GM19238 (cell line): ENCODE data around the gene PAPPA.

Experiments
- DNase-seq: peaks from one replicate; pipeline ENCODE4 v3.0.0; 2011; ENCODE audit warnings: low spot score; ENCODE audit not compliant: insufficient read length

PAPPA gene

GRCh38 chr9:116344416-116344815, 190.8 kb downstream of the PAPPA start:
- no peak for DNase-seq

DNA sequence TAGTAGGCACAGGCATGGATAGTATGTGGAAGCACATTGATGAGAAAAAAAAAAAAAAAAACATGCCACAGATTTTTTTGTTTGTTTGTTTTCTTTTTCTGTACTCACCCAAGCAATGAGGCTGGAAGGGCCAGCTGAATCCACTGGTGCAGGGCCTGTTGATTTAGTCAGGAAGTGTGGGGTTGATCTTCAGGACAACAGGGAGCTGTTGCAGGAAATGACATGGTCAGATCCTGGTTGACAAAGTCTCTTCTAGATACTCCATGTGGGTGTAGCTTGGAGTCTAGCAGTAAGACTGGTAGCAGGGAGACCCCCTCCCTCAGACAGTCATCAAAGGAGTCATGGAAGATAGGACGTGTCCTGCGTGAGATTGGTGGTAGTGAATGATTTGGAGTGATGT, 191.8 kb downstream of the PAPPA start:
- no peak for DNase-seq

DNA sequence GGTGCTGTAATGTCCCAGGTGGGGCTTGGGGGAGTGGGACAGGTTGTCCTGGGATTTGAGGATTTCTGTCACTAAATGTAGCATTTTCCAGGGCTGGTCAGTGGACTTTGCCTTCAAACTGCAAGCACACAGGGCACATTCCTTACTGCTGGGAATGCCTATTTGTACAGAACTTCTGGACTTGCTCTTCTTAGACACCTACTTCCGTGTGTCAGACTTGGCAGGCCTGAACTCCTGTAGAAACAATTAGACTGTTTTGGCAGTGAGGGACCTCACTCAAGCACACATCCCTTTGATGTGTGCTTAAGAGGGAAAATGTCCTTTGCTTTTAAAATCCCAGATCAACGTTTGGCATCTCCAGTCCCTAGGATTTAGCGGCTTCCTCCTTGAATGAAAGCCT, 192.2 kb downstream of the PAPPA start:
- DNase-seq: no peak

DNA sequence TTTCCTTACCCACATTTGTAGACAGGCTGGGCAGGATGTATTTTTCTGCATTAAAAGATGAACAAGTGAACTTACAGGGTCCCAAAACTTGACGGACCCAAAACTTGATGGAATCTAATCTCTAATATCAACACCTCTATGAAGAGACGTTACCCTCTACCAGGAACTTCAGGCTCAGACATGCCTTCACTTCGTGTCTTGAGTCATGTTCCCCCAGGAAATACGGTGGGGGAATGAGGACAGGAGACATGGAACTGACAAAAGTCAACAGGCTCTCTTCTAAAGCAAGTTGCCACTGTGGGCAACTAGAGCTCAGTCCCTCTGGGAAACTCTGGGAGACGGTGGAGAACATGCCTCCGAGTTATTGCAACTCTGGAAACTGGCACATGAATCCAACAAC, 196.1 kb downstream of the PAPPA start:
- DNase-seq: no peak

DNA sequence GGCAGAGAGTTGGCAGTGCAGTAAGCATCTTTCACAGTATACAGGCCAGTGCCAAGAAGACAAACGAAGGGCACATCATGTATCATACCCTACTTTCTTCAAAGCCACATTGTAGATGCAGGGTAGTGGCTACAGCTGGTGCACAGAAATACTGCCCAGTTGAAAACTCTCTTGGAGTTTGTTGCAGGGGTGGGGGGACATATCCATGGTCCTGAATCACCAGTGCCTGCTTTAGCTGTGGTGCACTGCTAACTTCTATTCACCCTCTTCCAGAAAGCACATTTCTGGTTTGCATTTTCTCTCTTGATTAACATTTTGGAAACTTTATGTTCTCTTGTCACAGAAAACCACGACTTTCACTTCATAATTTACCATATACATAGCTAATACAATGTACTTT, 196.6 kb downstream of the PAPPA start:
- DNase-seq: no peak

DNA sequence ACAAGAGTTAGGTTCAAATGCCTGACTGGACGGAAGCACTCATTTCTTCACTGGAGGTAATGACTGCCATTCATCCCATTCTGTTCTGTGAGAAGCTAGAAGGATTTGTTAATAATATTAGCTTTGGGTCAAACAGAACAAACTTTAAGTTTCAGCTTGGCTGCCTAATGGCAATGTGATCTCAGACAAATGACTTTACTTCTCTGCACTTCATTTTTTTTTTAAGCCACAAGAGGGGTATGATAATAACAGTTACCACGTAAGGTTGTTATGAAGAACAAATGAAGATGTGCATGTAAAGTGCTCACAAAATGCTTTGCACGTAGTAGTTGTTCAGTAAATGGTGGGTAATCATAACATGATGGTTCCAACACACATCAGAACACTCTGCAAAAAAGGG, 199.4 kb downstream of the PAPPA start:
- DNase-seq: no peak

DNA sequence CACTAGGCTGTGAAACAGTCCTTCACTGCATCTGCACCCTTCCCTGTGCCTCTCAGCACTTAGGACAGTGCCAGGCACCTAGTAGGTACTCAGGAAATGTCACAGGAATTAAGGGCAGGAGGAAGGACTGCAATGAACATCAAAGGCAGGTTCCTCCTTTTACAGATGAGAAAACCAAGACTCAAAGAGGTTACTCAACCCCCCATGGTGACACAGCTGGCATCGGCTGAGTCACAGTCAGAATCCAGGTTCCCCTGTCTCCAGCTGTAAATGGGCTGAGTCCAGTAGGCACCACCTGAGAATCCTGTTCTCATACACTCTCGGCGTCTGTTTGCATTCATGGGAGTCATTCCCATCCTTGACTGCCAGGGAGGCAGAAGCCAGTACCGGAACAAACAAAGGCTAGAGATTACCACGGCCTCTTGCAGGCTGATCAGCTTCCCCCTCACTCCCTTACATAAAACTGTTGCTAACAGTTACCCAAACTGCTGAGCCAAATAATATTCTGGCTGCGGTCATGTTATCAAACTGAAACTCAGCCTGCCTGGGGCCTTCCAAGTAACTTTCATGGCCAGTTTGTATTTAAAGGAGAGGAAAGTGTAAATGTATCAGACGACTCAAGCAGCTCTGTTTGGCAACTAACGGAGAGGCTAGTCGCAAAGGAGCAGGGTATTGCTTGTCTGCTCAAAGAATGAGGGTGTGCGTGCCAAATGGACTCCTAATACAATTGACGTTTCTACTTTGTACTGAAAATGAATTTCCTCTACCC, 201.7 kb downstream of the PAPPA start:
- DNase-seq: no peak

GRCh38 chr9:116358251-116358650, 204.7 kb downstream of the PAPPA start:
- no peak for DNase-seq

- no peak for DNase-seq
Observed at GRCh38 chr9:116360016-116360415, 206.4 kb downstream of the PAPPA start.

DNA sequence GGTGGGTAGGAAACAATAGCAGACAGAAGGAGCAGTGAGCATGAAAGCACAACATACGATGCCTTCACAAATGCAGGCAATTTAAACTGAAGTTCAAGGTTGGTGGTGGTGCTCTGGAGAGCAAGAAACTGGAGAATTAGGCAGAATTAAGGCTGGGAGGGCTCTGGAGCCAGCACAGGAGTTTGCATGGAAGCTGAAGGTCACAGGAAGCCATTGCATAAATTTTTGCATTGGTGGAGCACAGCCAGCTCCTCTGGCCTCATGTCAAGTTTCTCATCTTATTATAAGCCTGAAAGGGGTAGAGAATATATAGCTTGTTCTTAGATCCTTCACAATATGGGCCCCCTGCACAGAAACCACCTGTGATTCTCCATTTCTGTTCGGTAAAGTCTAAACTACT, 207.4 kb downstream of the PAPPA start:
- no peak for DNase-seq

GRCh38 chr9:116361547-116361946, 208.0 kb downstream of the PAPPA start:
- DNase-seq: no peak

GRCh38 chr9:116362493-116362892, 208.9 kb downstream of the PAPPA start:
- no peak for DNase-seq

DNA sequence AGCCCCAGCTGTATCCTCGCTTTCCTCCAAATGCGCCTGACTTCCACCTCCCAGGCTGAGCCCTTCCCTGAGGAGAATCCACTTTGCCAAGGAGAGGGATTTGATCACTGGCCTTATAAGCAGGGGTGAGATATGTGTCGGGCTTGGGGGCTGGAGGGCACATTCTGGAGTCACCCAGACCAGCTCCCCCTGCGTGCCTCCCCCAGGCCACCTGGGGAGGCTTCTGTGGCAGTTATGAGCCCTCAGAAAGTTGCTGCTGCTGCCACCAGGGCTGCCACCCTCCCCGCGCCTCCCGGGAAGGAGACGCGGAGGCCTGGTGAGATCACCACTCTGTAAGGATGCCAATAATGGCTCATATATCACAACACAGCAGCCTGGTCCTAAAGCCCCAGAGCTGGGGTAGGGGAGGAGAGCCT, 211.5 kb downstream of the PAPPA start:
- DNase-seq: no peak

GRCh38 chr9:116366241-116366640, 212.7 kb downstream of the PAPPA start:
- no peak for DNase-seq

- no peak for DNase-seq
Observed at GRCh38 chr9:116368680-116369079, 215.1 kb downstream of the PAPPA start.

DNA sequence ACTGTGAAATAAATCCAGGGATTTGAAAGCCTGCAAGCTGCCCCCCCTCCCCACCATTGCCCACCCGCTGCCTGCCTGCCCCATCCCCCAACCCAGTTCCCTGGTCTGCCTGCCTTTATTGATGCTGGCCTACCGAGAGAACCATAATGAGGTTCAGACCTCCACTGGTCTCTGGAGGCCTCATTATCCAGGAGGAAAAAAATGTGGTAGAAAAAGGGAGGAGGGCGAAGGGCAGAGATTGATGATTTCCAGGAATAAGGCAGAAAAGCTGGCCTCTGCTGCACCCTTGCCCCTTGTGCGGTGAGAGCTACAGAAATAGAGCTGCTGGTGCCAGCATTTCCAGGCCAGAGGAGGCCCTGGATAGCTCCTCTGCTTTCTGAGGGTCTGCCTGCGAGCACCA, 216.1 kb downstream of the PAPPA start:
- no peak for DNase-seq

- DNase-seq: no peak
Observed at GRCh38 chr9:116370556-116370955, 217.0 kb downstream of the PAPPA start.

- no peak for DNase-seq
Observed at GRCh38 chr9:116372081-116372673, 218.6 kb downstream of the PAPPA start.

DNA sequence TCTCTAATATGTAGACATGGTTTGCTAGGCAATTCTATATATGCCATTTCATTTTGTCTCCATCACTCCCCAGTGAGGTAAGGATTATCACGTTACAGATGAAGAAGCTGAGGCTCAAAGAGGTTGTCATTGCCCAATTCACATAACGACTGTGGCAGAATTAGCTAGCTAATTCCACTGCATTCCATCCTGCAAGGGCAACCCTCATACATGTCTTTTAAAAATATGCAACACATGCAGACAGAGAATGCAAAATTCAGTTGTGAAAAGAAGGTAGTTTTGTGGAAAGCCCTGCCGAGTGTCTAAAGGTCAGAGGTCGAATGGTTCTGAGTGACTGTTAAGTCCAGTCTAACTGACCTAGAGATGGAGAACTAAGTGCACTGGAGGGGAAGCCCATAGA, 219.2 kb downstream of the PAPPA start:
- no peak for DNase-seq

DNA sequence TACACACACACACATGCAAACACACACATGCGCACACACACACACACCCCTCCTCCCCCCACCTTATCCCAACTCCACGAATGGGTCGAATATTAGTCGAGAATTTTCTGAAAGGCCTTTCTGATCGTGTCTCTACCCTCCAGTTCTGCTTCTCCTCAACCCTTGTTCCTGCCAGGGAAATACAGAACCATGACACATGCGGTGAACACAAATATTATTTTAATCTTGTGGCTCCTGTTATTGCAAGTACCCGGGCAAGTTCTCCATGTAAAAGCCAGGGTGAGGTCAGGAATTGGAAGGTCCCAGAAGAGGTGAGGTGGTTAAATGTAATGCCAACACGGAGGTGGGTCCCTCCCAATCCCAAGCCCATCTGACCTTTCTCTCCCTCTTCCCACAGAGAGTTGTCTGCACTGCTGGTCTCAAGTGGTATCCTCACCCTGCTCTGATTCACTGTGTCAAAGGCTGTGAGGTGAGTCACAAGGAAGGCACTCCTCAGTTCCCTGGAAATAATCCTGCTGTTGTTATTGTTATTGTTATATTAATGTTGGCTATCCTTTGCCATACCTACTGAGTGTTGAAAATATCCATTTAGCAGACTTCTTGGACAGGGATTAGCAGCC, 223.7 kb downstream of the PAPPA start:
- no peak for DNase-seq

DNA sequence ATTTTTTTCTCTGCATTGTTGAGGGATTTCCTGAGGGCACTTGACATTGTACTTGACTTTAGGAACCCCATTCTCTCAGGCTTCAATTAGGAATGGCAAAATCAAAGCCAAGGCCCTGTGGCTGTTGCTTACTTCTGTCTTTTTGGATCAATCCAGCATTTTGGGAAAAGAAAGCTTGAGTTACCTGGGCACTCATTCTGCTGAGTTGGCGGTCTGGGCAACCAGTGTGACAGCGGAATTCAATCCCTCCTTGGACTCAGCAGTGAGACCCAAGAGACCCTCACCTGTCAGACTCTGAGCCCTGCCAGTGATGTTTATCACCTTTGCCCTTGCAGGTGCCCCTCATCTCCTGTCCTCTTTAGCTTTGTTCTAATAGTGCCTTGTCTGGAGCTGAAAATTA, 225.3 kb downstream of the PAPPA start:
- DNase-seq: no peak

- DNase-seq: no peak
Observed at GRCh38 chr9:116379821-116380220, 226.2 kb downstream of the PAPPA start.

DNA sequence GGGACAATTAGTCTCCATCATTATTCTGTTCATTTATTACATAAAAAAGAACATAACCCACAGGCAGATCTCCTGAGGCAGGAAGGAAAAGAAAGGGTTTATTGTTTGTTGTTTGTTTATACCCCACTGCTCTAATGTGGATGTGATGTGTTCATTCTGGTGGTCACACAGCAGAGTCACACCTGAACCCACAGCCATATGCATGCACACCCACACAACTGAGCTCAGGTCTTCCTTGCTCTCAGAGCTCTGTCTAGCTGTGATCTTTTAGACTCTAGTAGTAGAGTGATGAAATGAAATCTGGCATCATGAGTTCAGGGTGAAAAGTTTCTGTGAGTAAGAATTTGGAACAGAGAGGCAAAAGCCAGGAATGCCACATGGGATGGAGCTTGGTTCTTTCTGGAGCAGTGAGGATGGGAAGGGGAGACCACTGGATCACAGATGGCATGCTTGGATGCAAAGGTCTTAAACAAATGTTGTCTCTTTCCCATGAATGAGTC, 227.0 kb downstream of the PAPPA start:
- DNase-seq: no peak
